K562 (cell line): ENCODE results near the gene EPHB2. TPM values are rescaled to one million over a fixed set of nuclear protein-coding genes. Genes with fewer than 3 reads are reported as not detected.

Experiments used
- ATAC-seq: fragments of 200-7000 bp; cut with Tn5 transposase; 3 replicates; pipeline ENCODE4 v1.9.1; 2020; ENCODE audit warnings: moderate library complexity
- BruUV-seq: library from RNA; stranded (reverse); fragments of 400-500 nt; replicated peaks from 2 replicates; lab custom pipeline; 2021; lab: Mats Ljungman, UMichigan
- CTCF ChIA-PET: fragments of 300-600 bp; formaldehyde crosslinking; extraction: SDS; loops from one replicate; lab custom pipeline; 2021; ENCODE audit warnings: low intra/inter-chr PET ratio; lab: Yijun Ruan, JAX
- POLR2A ChIA-PET: fragments of 300-600, 350-650 bp; sonication (Branson Sonifier 250); formaldehyde crosslinking; extraction: SDS; loops from one replicate; lab custom pipeline; 2021; ENCODE audit warnings: antibody characterized with exemption, inconsistent platforms; lab: Yijun Ruan, JAX
- DNase-seq, 4 experiments: peaks; one replicate each; pipeline versions ENCODE4 v3.0.0 to v3.0.0-alpha.2; 2011 to 2018; ENCODE audit warnings: low spot score in 3 of 4, mixed read lengths in 3 of 4; ENCODE audit errors: extremely low read depth in 1 of 4
- FAIRE-seq: peaks from 2 replicates; lab custom pipeline; 2011; peaks lifted over from hg19 to GRCh38; lab: Jason Lieb, UNC
- H2AFZ ChIP-seq: 2 replicates; pipeline ENCODE4 v1.6.0; 2011; ENCODE audit warnings: low read depth, low read length, control low read depth, inconsistent platforms
- H3K27ac ChIP-seq: fragments of 200-600 bp; 3 replicates; pipeline ENCODE4 v1.8.0; 2011; ENCODE audit warnings: low read depth, mild to moderate bottlenecking, control low read depth, inconsistent platforms, low read length, moderate library complexity, mixed read lengths; ENCODE audit errors: extremely low read depth
- H3K27me3 ChIP-seq, 2 experiments: fragments of 300-600 bp in 1 of 2; 2 replicates in 1 of 2; 3 replicates in 1 of 2; pipeline versions ENCODE4 v1.6.0 to v1.8.0; 2011; ENCODE audit warnings: inconsistent platforms in 2 of 2, low read length in 2 of 2, mild to moderate bottlenecking in 1 of 2, mixed read lengths in 1 of 2, moderate library complexity in 1 of 2; ENCODE audit not compliant: control insufficient read depth in 2 of 2, insufficient read depth in 2 of 2
- H3K36me3 ChIP-seq: fragments of 300-600 bp; 3 replicates; pipeline ENCODE4 v1.8.0; 2011; ENCODE audit warnings: mild to moderate bottlenecking, low read length, inconsistent platforms; ENCODE audit not compliant: control insufficient read depth, insufficient read depth
- H3K4me1 ChIP-seq, 2 experiments: fragments of 200-600 bp in 1 of 2; replicated peaks in 1 of 2; 2 replicates in 1 of 2; 3 replicates in 1 of 2; pipeline versions ENCODE4 v1.5.1 to v1.8.0; 2011; ENCODE audit warnings: inconsistent platforms in 2 of 2, low read length in 2 of 2, mild to moderate bottlenecking in 1 of 2, mixed read lengths in 1 of 2, moderate library complexity in 1 of 2; ENCODE audit not compliant: control insufficient read depth in 2 of 2, insufficient read depth in 2 of 2
- H3K4me2 ChIP-seq: 2 replicates; pipeline ENCODE4 v1.6.1; 2011; ENCODE audit warnings: low read length, control low read depth, inconsistent platforms, mixed read lengths; ENCODE audit not compliant: insufficient read depth
- H3K4me3 ChIP-seq: fragments of 200-600 bp; sonication (generic), shearing (Covaris generic); 2 replicates; pipeline ENCODE4 v1.5.1; 2016; ENCODE audit warnings: control low read depth, inconsistent platforms
- H3K79me2 ChIP-seq: fragments of 200-600 bp; 3 replicates; pipeline ENCODE4 v1.8.0; 2011; ENCODE audit warnings: low read length, inconsistent platforms; ENCODE audit not compliant: control insufficient read depth, insufficient read depth
- H3K9ac ChIP-seq, 2 experiments: 2 replicates each; pipeline versions ENCODE4 v1.6.0 to v1.6.1; 2011; ENCODE audit warnings: low read depth in 2 of 2, low read length in 2 of 2, control low read depth in 1 of 2, inconsistent platforms in 1 of 2, mild to moderate bottlenecking in 1 of 2, mixed read lengths in 1 of 2; ENCODE audit not compliant: insufficient read depth in 1 of 2
- H3K9me1 ChIP-seq: one replicate; pipeline ENCODE4 v1.6.0; 2011; ENCODE audit warnings: inconsistent platforms, mild to moderate bottlenecking, low read length, moderate library complexity; ENCODE audit not compliant: control insufficient read depth, insufficient read depth
- H3K9me3 ChIP-seq: replicated peaks from 2 replicates; pipeline ENCODE4 v1.5.1; 2011; ENCODE audit warnings: low read depth, low read length, inconsistent platforms; ENCODE audit not compliant: control insufficient read depth, insufficient read depth
- H4K20me1 ChIP-seq: replicated peaks from 2 replicates; pipeline ENCODE4 v1.6.1; 2011; ENCODE audit warnings: low read length, inconsistent platforms, mixed read lengths; ENCODE audit not compliant: control insufficient read depth, insufficient read depth
- HMGN3 ChIP-seq: IDR thresholded peaks from 2 replicates; pipeline ENCODE4 v1.6.1; 2011; ENCODE audit warnings: borderline replicate concordance, low read depth, mild to moderate bottlenecking, mixed read lengths, low read length; ENCODE audit not compliant: insufficient read length; ENCODE audit errors: extremely low read depth
- LCOR ChIP-seq: sonication (generic); formaldehyde crosslinking; IDR thresholded peaks from 2 replicates; pipeline ENCODE4 v1.8.0; 2022; ENCODE audit warnings: mild to moderate bottlenecking, missing genetic modification reagents
- PBX2 ChIP-seq, 2 experiments: IDR thresholded peaks in 1 of 2; conservative IDR thresholded peaks in 1 of 2; 2 replicates each; pipeline ENCODE4 v1.6.1; 2016; ENCODE audit warnings: low read depth in 2 of 2, mild to moderate bottlenecking in 1 of 2, missing compliant biosample characterization in 1 of 2, missing genetic modification characterization in 1 of 2, moderate library complexity in 1 of 2
- RREB1 ChIP-seq: fragments of 250-450 bp; sonication (Bioruptor Pico); IDR thresholded peaks from 2 replicates; pipeline ENCODE4 v1.4.0; 2020
- SLC30A9 ChIP-seq: fragments of 250-450 bp; sonication (Bioruptor Pico); IDR thresholded peaks from 2 replicates; pipeline ENCODE4 v1.8.0; 2022; ENCODE audit warnings: mild to moderate bottlenecking, moderate library complexity
- SMARCA5 ChIP-seq: fragments of 450-650 bp; IDR thresholded peaks from 2 replicates; pipeline ENCODE4 v1.6.1; 2016
- ZNF232 ChIP-seq: sonication (generic); formaldehyde crosslinking; IDR thresholded peaks from 2 replicates; pipeline ENCODE4 v1.8.0; 2022; ENCODE audit warnings: mild to moderate bottlenecking, missing genetic modification reagents
- ZNF436 ChIP-seq: fragments of 250-450, 450-650 bp; sonication (Bioruptor Pico); formaldehyde crosslinking; IDR thresholded peaks from 2 replicates; pipeline ENCODE4 v1.7.0; 2020; ENCODE audit warnings: mild to moderate bottlenecking
- WGBS: fragments of 100-300 bp; shearing (Covaris generic); methylation state at CpG from one replicate; pipeline ENCODE4 v1.1.6; 2016; ENCODE audit warnings: low coverage, mixed read lengths; ENCODE audit not compliant: insufficient coverage; ENCODE audit errors: missing lambda C conversion rate; 5-methylcytosine and 5-hydroxymethylcytosine counted together
- in situ Hi-C: fragments of 300-500 bp; cut with MboI; formaldehyde crosslinking; loops from 4 replicates; pipeline ENCODE4 v1.15.0; 2018; ENCODE audit warnings: inconsistent platforms, mixed read lengths
- intact Hi-C: fragments of 100-400 bp; cut with micrococcal nuclease; formaldehyde crosslinking; loops from 2 replicates; pipeline ENCODE4 v1.14.2; 2022
- polyA plus RNA-seq, 8 experiments: library from polyadenylated mRNA; depleted of rRNA in 4 of 8; stranded (reverse) in 5 of 8; unstranded in 3 of 8; fragments of >200 nt; fragmentation: Nextera tagmentation in 2 of 8; fragmentation: Illumina TruSeq in 1 of 8; extraction: Ambion mirVana in 2 of 8; extraction: Trizol in 1 of 8; gene quantifications; 2 replicates each; pipeline versions ENCODE4 v1.2.1 to v1.2.3, GENCODE V29; 2011 to 2014; ENCODE audit warnings: inconsistent platforms in 1 of 8, missing spikeins in 1 of 8
- total RNA-seq, 7 experiments: library from RNA; depleted of rRNA in 6 of 7; stranded (reverse); fragments of >200 nt in 6 of 7; fragmentation: Illumina TruSeq in 2 of 7; extraction: Trizol in 2 of 7; gene quantifications; 2 replicates each; pipeline versions ENCODE4 v1.2.1 to v1.2.3, GENCODE V29; 2011 to 2021; ENCODE audit warnings: low replicate concordance in 1 of 7
- TF ChIP-seq, protein P1 (sequence below): fragments of 200-800 bp; sonication (Bioruptor generic); IDR thresholded peaks from 2 replicates; pipeline ENCODE4 v1.6.1; 2017; ENCODE audit warnings: missing genetic modification characterization, missing compliant biosample characterization

The EPHB2 gene
- total and polyA plus RNA-seq, 9 of the 15 experiments (the other 6 are each of a cell fraction or from before 2014, with no cell fraction given): not detected

DNA sequence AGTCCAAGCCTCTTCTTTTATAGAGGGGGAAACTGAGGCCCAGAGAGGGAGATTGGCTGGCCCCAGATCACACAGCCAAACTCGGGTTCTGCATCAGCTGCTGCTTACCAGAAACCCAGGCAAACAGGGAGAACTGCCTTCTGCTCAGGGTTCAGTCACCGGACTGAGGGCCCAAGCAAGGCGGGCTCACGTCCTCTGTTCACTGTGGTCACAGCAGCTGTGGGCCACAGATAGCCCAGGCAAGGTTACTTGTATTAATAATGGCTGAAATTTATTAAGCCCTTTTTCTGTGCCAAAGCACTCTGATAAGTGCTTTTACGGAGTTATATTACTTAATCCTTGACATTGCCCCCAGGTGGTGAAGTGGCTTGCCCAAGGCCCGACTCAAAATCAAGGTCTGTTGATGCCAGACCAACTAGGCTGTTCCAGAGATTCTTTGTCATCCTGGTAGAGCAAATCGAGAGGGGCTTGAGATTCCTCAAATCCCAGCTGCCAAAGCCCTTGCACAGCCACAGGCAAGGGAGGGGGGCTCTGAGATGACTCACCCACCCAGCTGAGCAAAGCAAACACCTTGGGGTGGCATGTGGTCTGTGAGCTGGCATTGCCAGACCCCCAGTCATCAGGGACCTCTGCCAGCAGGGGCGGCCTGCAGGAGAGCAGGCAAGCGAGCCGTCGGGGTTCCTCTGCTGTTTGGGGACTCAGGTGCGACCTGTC lies 36.5 kb downstream of the EPHB2 start:
- no peak for FAIRE-seq
- BruUV-seq: no TSS peak

More for the DNA sequence above, 36.5 kb downstream of the EPHB2 start:
- H3K4me2 ChIP-seq: no peak overlapping the region
- no peak for DNase-seq
- ChIA-PET POLR2A (interaction anchor here (0.6 to 0.9 kb wide), 5 partner anchors 9 to 1075 kb away, joined by 3 to 5 read pairs (median 4); no protein-coding TSS in a partner anchor), CTCF (no interaction called here)
- intact Hi-C loops (no loop called here), in situ Hi-C loops (no loop called here)
- peaks cover 0 to 5% of the 10 kb centered on the region in 2 experiments; a peak in 1 of 5 replicates for H3K4me1 ChIP-seq
- no peaks in the 10 kb centered on the region for H3K9me3 ChIP-seq
- WGBS: under 1% methylated on average over 12 of the region's 12 CpGs
- 0 out of 2 replicates have a peak, but pooled peaks cover 7% of the 10 kb centered on the region for H4K20me1 ChIP-seq
- TF ChIP-seq ZNF232 (no peak), SMARCA5 (no peak), HMGN3 (no peak), LCOR (CRISPR knock-in tag) (no peak), ZNF436 (no peak), PBX2 (CRISPR knock-in tag; IDR thresholded peaks at IDR 0.05; ENCODE audit: low read depth) (no peak), PBX2 (tag; conservative IDR thresholded peaks at IDR 0.05; ENCODE audit: low read depth) (no peak), SLC30A9 (CRISPR knock-in tag) (no peak), RREB1 (CRISPR knock-in tag) (no peak)
- TF ChIP-seq, protein P1, sequence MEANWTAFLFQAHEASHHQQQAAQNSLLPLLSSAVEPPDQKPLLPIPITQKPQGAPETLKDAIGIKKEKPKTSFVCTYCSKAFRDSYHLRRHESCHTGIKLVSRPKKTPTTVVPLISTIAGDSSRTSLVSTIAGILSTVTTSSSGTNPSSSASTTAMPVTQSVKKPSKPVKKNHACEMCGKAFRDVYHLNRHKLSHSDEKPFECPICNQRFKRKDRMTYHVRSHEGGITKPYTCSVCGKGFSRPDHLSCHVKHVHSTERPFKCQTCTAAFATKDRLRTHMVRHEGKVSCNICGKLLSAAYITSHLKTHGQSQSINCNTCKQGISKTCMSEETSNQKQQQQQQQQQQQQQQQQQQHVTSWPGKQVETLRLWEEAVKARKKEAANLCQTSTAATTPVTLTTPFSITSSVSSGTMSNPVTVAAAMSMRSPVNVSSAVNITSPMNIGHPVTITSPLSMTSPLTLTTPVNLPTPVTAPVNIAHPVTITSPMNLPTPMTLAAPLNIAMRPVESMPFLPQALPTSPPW: no peak
- H3K27me3 ChIP-seq: peaks cover 14 to 46% of the 10 kb centered on the region in 2 experiments; a peak in 4 of 5 replicates
- no peak overlapping the region for H3K27ac ChIP-seq
- H3K36me3 ChIP-seq: no peaks in the 10 kb centered on the region
- H3K4me3 ChIP-seq: no peak overlapping the region
- no peak overlapping the region for H3K9ac ChIP-seq
- no peaks in the 10 kb centered on the region for H3K79me2 ChIP-seq
- no peak for ATAC-seq
- H3K9me1 ChIP-seq: no peaks in the 10 kb centered on the region
- no peak overlapping the region for H2AFZ ChIP-seq
